Measurements from ENCODE around the gene C1orf198. TPM values are rescaled to one million over a fixed set of nuclear protein-coding genes. Genes with fewer than 3 reads are reported as not detected.

The C1orf198 gene
- total and polyA plus RNA-seq, 2 of the 4 experiments (the other 2 are of a cell fraction) = 67.4 to 76.2 TPM

- Histone ChIP-seq H3K4me1 (ENCODE audit: control insufficient read depth, insufficient read depth, low read length) (peaks cover 2% of the 10 kb centered on the region; the same call in 1 of the 2 replicates), H2BK5ac (ENCODE audit: low read depth, low read length, poor library complexity, severe bottlenecking) (no peak overlapping the region), H3K9me3 (ENCODE audit: control insufficient read depth, insufficient read depth, low read length) (no peaks in the 10 kb centered on the region), H3K4me2 (ENCODE audit: low read depth, low read length) (no peak overlapping the region), H2AK5ac (ENCODE audit: low read depth, low read length) (no peak overlapping the region), H4K8ac (ENCODE audit: low read depth in 2 of 2, low read length in 2 of 2) (no peak overlapping the region), H3K27ac (ENCODE audit: insufficient read depth, low read length) (no peak overlapping the region), H2BK15ac (ENCODE audit: low read depth, low read length) (no peak overlapping the region), H3K56ac (ENCODE audit: extremely low read depth, insufficient read depth, low read length) (no peak overlapping the region), H3K9me1 (ENCODE audit: insufficient read depth, low read length) (no peaks in the 10 kb centered on the region; the same call in 1 of the 2 replicates), H3K36me3 (ENCODE audit: control insufficient read depth, insufficient read depth, low read length) (no peaks in the 10 kb centered on the region), H3K14ac (replicated peaks; ENCODE audit: low read depth, low read length) (no peak overlapping the region), H3K4me3 (ENCODE audit: insufficient read depth, low read depth, low read length) (no peak overlapping the region), H2AFZ (replicated peaks; ENCODE audit: low read length, poor library complexity) (no peak overlapping the region), H2AK9ac (replicated peaks; ENCODE audit: low read depth, low read length, poor library complexity) (no peak overlapping the region), H4K20me1 (ENCODE audit: insufficient read depth, low read length) (no peaks in the 10 kb centered on the region), H3K18ac (ENCODE audit: low read depth, low read length) (no peak overlapping the region), H3K27me3 (ENCODE audit: control insufficient read depth, insufficient read depth, low read length) (no peaks in the 10 kb centered on the region), H2BK120ac (ENCODE audit: low read depth, low read length) (no peak overlapping the region), H4K91ac (ENCODE audit: insufficient read depth, low read depth, low read length) (no peak overlapping the region), H4K5ac (ENCODE audit: low read depth, low read length) (no peak overlapping the region), H3K4ac (ENCODE audit: low read depth, low read length) (no peak overlapping the region), H3K79me1 (ENCODE audit: low read depth in 1 of 2, low read length in 2 of 2) (no peaks in the 10 kb centered on the region), H3K23ac (ENCODE audit: low read depth, low read length) (no peak overlapping the region), H3K9ac (ENCODE audit: low read depth, low read length) (no peak overlapping the region), H2BK20ac (ENCODE audit: low read depth, low read length) (no peak overlapping the region)
- DNase-seq (no peak), ATAC-seq (ENCODE audit: low read depth) (no peak)
- dilution Hi-C loops (cut with HindIII; ENCODE audit: low sequenced_read_pairs, unreplicated experiment) (no loop called here), in situ Hi-C loops (cut with MboI; ENCODE audit: low sequenced_read_pairs) (no loop called here), intact Hi-C loops (cut with micrococcal nuclease) (no loop called here)
- TF ChIP-seq NFE2L2 (IDR thresholded peaks at IDR 0.05; ENCODE audit: low read depth, low read length) (no peak), CHD1 (IDR thresholded peaks at IDR 0.05; ENCODE audit: low read depth, low read length) (no peak), RFX5 (IDR thresholded peaks at IDR 0.05; ENCODE audit: low read depth, low read length) (no peak)
- ChIA-PET POLR2A (ENCODE audit: unreplicated experiment) (no interaction called here), CTCF (no interaction called here)
- BruUV-seq (replicated peaks) = no TSS peak
- 80% methylated on average over 2 of the region's 6 CpGs; no CpG with 5 or more reads in 1 of the 2 experiments for WGBS, 2 experiments (ENCODE audit: extremely low coverage in 2 of 2, insufficient read length in 1 of 2)
Observed at GRCh38 chr1:230892018-230892491, 23.7 kb upstream of the C1orf198 start.

Measured in IMR-90 (cell line).